K562 (cell line): ENCODE measurements around the gene PRKAG2. TPM values are rescaled to one million over a fixed set of nuclear protein-coding genes. Genes with fewer than 3 reads are reported as not detected.

Source experiments
- ATAC-seq: fragments of 200-7000 bp; cut with Tn5 transposase; 3 replicates; pipeline ENCODE4 v1.9.1; 2020; ENCODE audit warnings: moderate library complexity
- BruUV-seq: library from RNA; stranded (reverse); fragments of 400-500 nt; replicated peaks from 2 replicates; lab custom pipeline; 2021; lab: Mats Ljungman, UMichigan
- CTCF ChIA-PET: fragments of 300-600 bp; formaldehyde crosslinking; extraction: SDS; loops from one replicate; lab custom pipeline; 2021; ENCODE audit warnings: low intra/inter-chr PET ratio; lab: Yijun Ruan, JAX
- POLR2A ChIA-PET: fragments of 300-600, 350-650 bp; sonication (Branson Sonifier 250); formaldehyde crosslinking; extraction: SDS; loops from one replicate; lab custom pipeline; 2021; ENCODE audit warnings: antibody characterized with exemption, inconsistent platforms; lab: Yijun Ruan, JAX
- DNase-seq, 4 experiments: peaks; one replicate each; pipeline versions ENCODE4 v3.0.0 to v3.0.0-alpha.2; 2011 to 2018; ENCODE audit warnings: low spot score in 3 of 4, mixed read lengths in 3 of 4; ENCODE audit errors: extremely low read depth in 1 of 4
- FAIRE-seq: peaks from 2 replicates; lab custom pipeline; 2011; peaks lifted over from hg19 to GRCh38; lab: Jason Lieb, UNC
- H2AFZ ChIP-seq: 2 replicates; pipeline ENCODE4 v1.6.0; 2011; ENCODE audit warnings: low read depth, low read length, control low read depth, inconsistent platforms
- H3K27ac ChIP-seq: fragments of 200-600 bp; 3 replicates; pipeline ENCODE4 v1.8.0; 2011; ENCODE audit warnings: low read depth, mild to moderate bottlenecking, control low read depth, inconsistent platforms, low read length, moderate library complexity, mixed read lengths; ENCODE audit errors: extremely low read depth
- H3K27me3 ChIP-seq, 2 experiments: fragments of 300-600 bp in 1 of 2; 2 replicates in 1 of 2; 3 replicates in 1 of 2; pipeline versions ENCODE4 v1.6.0 to v1.8.0; 2011; ENCODE audit warnings: inconsistent platforms in 2 of 2, low read length in 2 of 2, mild to moderate bottlenecking in 1 of 2, mixed read lengths in 1 of 2, moderate library complexity in 1 of 2; ENCODE audit not compliant: control insufficient read depth in 2 of 2, insufficient read depth in 2 of 2
- H3K36me3 ChIP-seq: fragments of 300-600 bp; 3 replicates; pipeline ENCODE4 v1.8.0; 2011; ENCODE audit warnings: mild to moderate bottlenecking, low read length, inconsistent platforms; ENCODE audit not compliant: control insufficient read depth, insufficient read depth
- H3K4me1 ChIP-seq, 2 experiments: fragments of 200-600 bp in 1 of 2; replicated peaks in 1 of 2; 2 replicates in 1 of 2; 3 replicates in 1 of 2; pipeline versions ENCODE4 v1.5.1 to v1.8.0; 2011; ENCODE audit warnings: inconsistent platforms in 2 of 2, low read length in 2 of 2, mild to moderate bottlenecking in 1 of 2, mixed read lengths in 1 of 2, moderate library complexity in 1 of 2; ENCODE audit not compliant: control insufficient read depth in 2 of 2, insufficient read depth in 2 of 2
- H3K4me2 ChIP-seq: 2 replicates; pipeline ENCODE4 v1.6.1; 2011; ENCODE audit warnings: low read length, control low read depth, inconsistent platforms, mixed read lengths; ENCODE audit not compliant: insufficient read depth
- H3K4me3 ChIP-seq: fragments of 200-600 bp; sonication (generic), shearing (Covaris generic); 2 replicates; pipeline ENCODE4 v1.5.1; 2016; ENCODE audit warnings: control low read depth, inconsistent platforms
- H3K79me2 ChIP-seq: fragments of 200-600 bp; 3 replicates; pipeline ENCODE4 v1.8.0; 2011; ENCODE audit warnings: low read length, inconsistent platforms; ENCODE audit not compliant: control insufficient read depth, insufficient read depth
- H3K9ac ChIP-seq, 2 experiments: 2 replicates each; pipeline versions ENCODE4 v1.6.0 to v1.6.1; 2011; ENCODE audit warnings: low read depth in 2 of 2, low read length in 2 of 2, control low read depth in 1 of 2, inconsistent platforms in 1 of 2, mild to moderate bottlenecking in 1 of 2, mixed read lengths in 1 of 2; ENCODE audit not compliant: insufficient read depth in 1 of 2
- H3K9me1 ChIP-seq: one replicate; pipeline ENCODE4 v1.6.0; 2011; ENCODE audit warnings: inconsistent platforms, mild to moderate bottlenecking, low read length, moderate library complexity; ENCODE audit not compliant: control insufficient read depth, insufficient read depth
- H3K9me3 ChIP-seq: replicated peaks from 2 replicates; pipeline ENCODE4 v1.5.1; 2011; ENCODE audit warnings: low read depth, low read length, inconsistent platforms; ENCODE audit not compliant: control insufficient read depth, insufficient read depth
- H4K20me1 ChIP-seq: replicated peaks from 2 replicates; pipeline ENCODE4 v1.6.1; 2011; ENCODE audit warnings: low read length, inconsistent platforms, mixed read lengths; ENCODE audit not compliant: control insufficient read depth, insufficient read depth
- ARHGAP35 ChIP-seq: fragments of 450-650 bp; IDR thresholded peaks from 2 replicates; pipeline ENCODE4 v1.6.1; 2018; ENCODE audit not compliant: partially characterized antibody
- ARID1B ChIP-seq: fragments of 450-650 bp; IDR thresholded peaks from 2 replicates; pipeline ENCODE4 v1.6.1; 2016; ENCODE audit warnings: antibody characterized with exemption, mild to moderate bottlenecking, inconsistent platforms
- BRD9 ChIP-seq: fragments of 450-650 bp; IDR thresholded peaks from 2 replicates; pipeline ENCODE4 v1.6.1; 2018; ENCODE audit warnings: low read depth; ENCODE audit not compliant: partially characterized antibody
- CBX2 ChIP-seq: fragments of 200-600 bp; sonication (generic); IDR thresholded peaks from one replicate; pipeline ENCODE4 v1.6.1; 2012; ENCODE audit warnings: mild to moderate bottlenecking, low read length, inconsistent platforms; ENCODE audit not compliant: insufficient read depth, poor library complexity, severe bottlenecking
- CEBPB ChIP-seq: fragments of 450-650 bp; IDR thresholded peaks from 2 replicates; pipeline ENCODE4 v1.6.1; 2016; ENCODE audit warnings: missing genetic modification characterization, missing compliant biosample characterization
- CREB3 ChIP-seq: fragments of 450-650 bp; conservative IDR thresholded peaks from 2 replicates; pipeline ENCODE4 v1.6.1; 2016; ENCODE audit warnings: missing genetic modification characterization, low read depth, mild to moderate bottlenecking, missing compliant biosample characterization, moderate library complexity
- FOXA1 ChIP-seq: fragments of 450-650 bp; IDR thresholded peaks from 2 replicates; pipeline ENCODE4 v1.6.1; 2016; ENCODE audit warnings: mild to moderate bottlenecking, borderline replicate concordance
- MBD1 ChIP-seq: fragments of 250-450 bp; sonication (Bioruptor Pico); IDR thresholded peaks from 2 replicates; pipeline ENCODE4 v1.8.0; 2022; ENCODE audit warnings: inconsistent platforms
- MCM5 ChIP-seq: fragments of 450-650 bp; IDR thresholded peaks from 2 replicates; pipeline ENCODE4 v1.6.1; 2016; ENCODE audit warnings: low read depth
- MXD1 ChIP-seq: fragments of 250-450 bp; sonication (Bioruptor Pico); IDR thresholded peaks from 2 replicates; pipeline ENCODE4 v1.8.0; 2021; ENCODE audit warnings: borderline replicate concordance, mild to moderate bottlenecking, moderate library complexity; ENCODE audit not compliant: poor library complexity, severe bottlenecking
- NR2C1 ChIP-seq, 2 experiments: fragments of 450-650 bp; IDR thresholded peaks; 2 replicates each; pipeline ENCODE4 v1.6.1; 2017; ENCODE audit warnings: mild to moderate bottlenecking in 2 of 2, antibody characterized with exemption in 1 of 2, inconsistent platforms in 1 of 2, missing compliant biosample characterization in 1 of 2, missing genetic modification characterization in 1 of 2
- PHTF2 ChIP-seq: fragments of 250-450 bp; sonication (Bioruptor Pico); IDR thresholded peaks from 2 replicates; pipeline ENCODE4 v1.5.0; 2021; ENCODE audit warnings: mild to moderate bottlenecking
- PKNOX1 ChIP-seq: fragments of 450-650 bp; IDR thresholded peaks from 2 replicates; pipeline ENCODE4 v1.6.1; 2016
- ZBTB34 ChIP-seq: fragments of 250-450 bp; sonication (Bioruptor Pico); IDR thresholded peaks from 2 replicates; pipeline ENCODE4 v1.8.0; 2021; ENCODE audit warnings: mild to moderate bottlenecking, moderate library complexity
- WGBS: fragments of 100-300 bp; shearing (Covaris generic); methylation state at CpG from one replicate; pipeline ENCODE4 v1.1.6; 2016; ENCODE audit warnings: low coverage, mixed read lengths; ENCODE audit not compliant: insufficient coverage; ENCODE audit errors: missing lambda C conversion rate; 5-methylcytosine and 5-hydroxymethylcytosine counted together
- in situ Hi-C: fragments of 300-500 bp; cut with MboI; formaldehyde crosslinking; loops from 4 replicates; pipeline ENCODE4 v1.15.0; 2018; ENCODE audit warnings: inconsistent platforms, mixed read lengths
- intact Hi-C: fragments of 100-400 bp; cut with micrococcal nuclease; formaldehyde crosslinking; loops from 2 replicates; pipeline ENCODE4 v1.14.2; 2022
- polyA plus RNA-seq, 8 experiments: library from polyadenylated mRNA; depleted of rRNA in 4 of 8; stranded (reverse) in 5 of 8; unstranded in 3 of 8; fragments of >200 nt; fragmentation: Nextera tagmentation in 2 of 8; fragmentation: Illumina TruSeq in 1 of 8; extraction: Ambion mirVana in 2 of 8; extraction: Trizol in 1 of 8; gene quantifications; 2 replicates each; pipeline versions ENCODE4 v1.2.1 to v1.2.3, GENCODE V29; 2011 to 2014; ENCODE audit warnings: inconsistent platforms in 1 of 8, missing spikeins in 1 of 8
- total RNA-seq, 7 experiments: library from RNA; depleted of rRNA in 6 of 7; stranded (reverse); fragments of >200 nt in 6 of 7; fragmentation: Illumina TruSeq in 2 of 7; extraction: Trizol in 2 of 7; gene quantifications; 2 replicates each; pipeline versions ENCODE4 v1.2.1 to v1.2.3, GENCODE V29; 2011 to 2021; ENCODE audit warnings: low replicate concordance in 1 of 7

PRKAG2 gene
- total and polyA plus RNA-seq, 9 of the 15 experiments (the other 6 are each of a cell fraction or from before 2014, with no cell fraction given) = 0.99 to 5.6 (median 3.3) TPM

- no peak for TF ChIP-seq ARID1B
- TF ChIP-seq MCM5 = no peak
- no peak for TF ChIP-seq ZBTB34
- TF ChIP-seq CREB3 (tag) = no peak
- no peak for TF ChIP-seq MBD1 (CRISPR knock-in tag)
- TF ChIP-seq BRD9 = no peak
- no peak for TF ChIP-seq PKNOX1
- no peak for TF ChIP-seq NR2C1 (IDR thresholded peaks at IDR 0.05)
- no peak for TF ChIP-seq NR2C1 (tag; IDR thresholded peaks at IDR 0.05)
- no peak for TF ChIP-seq ARHGAP35
- no peak for TF ChIP-seq FOXA1
- TF ChIP-seq MXD1 = no peak
- no peak for TF ChIP-seq CEBPB (tag)
- TF ChIP-seq PHTF2 (CRISPR knock-in tag) = no peak
- TF ChIP-seq CBX2 = no peak
- FAIRE-seq (no peak), ATAC-seq (no peak), DNase-seq (no peak)
- in situ Hi-C loops (no loop called here), intact Hi-C loops (no loop called here)
- H3K9me1 ChIP-seq = no peaks in the 10 kb centered on the region
- H3K79me2 ChIP-seq = no peaks in the 10 kb centered on the region
- H3K4me2 ChIP-seq = no peak overlapping the region
- no peak overlapping the region for H3K9ac ChIP-seq
- H3K36me3 ChIP-seq = no peaks in the 10 kb centered on the region
- H3K9me3 ChIP-seq = no peaks in the 10 kb centered on the region
- H2AFZ ChIP-seq = no peak overlapping the region
- ChIA-PET CTCF (no interaction called here), POLR2A (no interaction called here)
- H4K20me1 ChIP-seq = no peaks in the 10 kb centered on the region
- WGBS = 2% methylated on average over 4 of the region's 4 CpGs
- H3K27ac ChIP-seq = no peak overlapping the region
- H3K27me3 ChIP-seq = peaks cover 45 to 68% of the 10 kb centered on the region in 2 experiments
- H3K4me1 ChIP-seq = no peaks in the 10 kb centered on the region
- no peak overlapping the region for H3K4me3 ChIP-seq
- no TSS peak for BruUV-seq
Observed at GRCh38 chr7:151650161-151650560, 226.8 kb downstream of the PRKAG2 start.
